ENCODE measurements around the gene MAP4K3.

DNA sequence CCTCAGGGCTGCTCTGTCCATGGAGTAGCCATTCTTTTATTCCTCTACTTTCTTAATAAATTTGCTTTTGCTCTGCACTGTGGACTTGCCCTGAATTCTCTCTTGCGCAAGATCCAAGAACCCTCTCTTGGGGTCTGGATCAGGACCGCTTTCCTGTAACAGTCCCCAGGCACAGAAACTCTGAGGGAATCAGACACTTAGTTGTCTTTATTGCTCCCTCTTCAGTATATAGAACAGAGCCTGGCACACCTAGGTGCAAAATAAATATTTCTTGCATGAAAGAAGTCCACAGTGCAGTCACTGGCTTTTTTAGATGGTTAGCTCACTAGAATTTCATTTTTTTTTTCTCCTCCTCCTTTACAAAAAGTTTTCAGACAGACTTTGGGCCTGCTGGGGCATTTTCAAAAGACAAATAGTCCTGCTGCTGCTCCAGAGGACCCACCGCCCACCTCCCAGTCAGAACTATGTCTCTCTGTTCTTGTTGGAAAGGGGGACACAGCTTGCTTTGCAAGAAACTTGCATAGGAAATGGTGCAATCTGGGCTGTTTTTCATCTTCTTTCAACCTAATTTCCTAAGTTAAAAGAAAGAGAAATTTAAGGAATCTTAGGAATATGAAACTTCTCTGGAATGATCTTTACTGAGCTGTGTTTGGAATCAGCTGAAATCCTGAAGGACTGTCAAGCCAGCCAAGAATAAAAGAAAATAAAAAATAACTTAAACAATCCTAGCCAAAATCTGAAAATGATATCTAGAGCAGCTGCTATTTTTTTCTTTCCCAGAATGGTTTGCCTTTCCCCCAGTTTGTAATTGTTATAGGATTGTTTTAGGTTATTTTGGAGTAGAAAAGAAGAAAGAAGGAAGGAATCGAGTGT is 31.7 kb upstream of the MAP4K3 start:
- TF ChIP-seq PTBP1 (IDR thresholded peaks at IDR 0.05; ENCODE audit: low read depth, low read length) (no peak), FOXK2 (conservative IDR thresholded peaks at IDR 0.05 in 1 of 2, IDR thresholded peaks at IDR 0.05 in 1 of 2; ENCODE audit: low read depth in 2 of 2) (no peak), POLR2AphosphoS5 (IDR thresholded peaks at IDR 0.05; ENCODE audit: control insufficient read depth, insufficient read depth, low read depth, low read length) (no peak), ZNF23 (CRISPR knock-in tag; IDR thresholded peaks at IDR 0.05) (no peak), FOS (IDR thresholded peaks at IDR 0.05; ENCODE audit: extremely low read depth, insufficient read length) (no peak), ZNF24 (IDR thresholded peaks at IDR 0.05) (no peak), FOXJ3 (CRISPR knock-in tag; IDR thresholded peaks at IDR 0.05) (no peak), ZFPM2 (CRISPR knock-in tag; IDR thresholded peaks at IDR 0.05) (no peak), NFXL1 (CRISPR knock-in tag; IDR thresholded peaks at IDR 0.05) (no peak), POLR2A (conservative IDR thresholded peaks at IDR 0.05) (no peak)
- TF ChIP-seq, protein P1, sequence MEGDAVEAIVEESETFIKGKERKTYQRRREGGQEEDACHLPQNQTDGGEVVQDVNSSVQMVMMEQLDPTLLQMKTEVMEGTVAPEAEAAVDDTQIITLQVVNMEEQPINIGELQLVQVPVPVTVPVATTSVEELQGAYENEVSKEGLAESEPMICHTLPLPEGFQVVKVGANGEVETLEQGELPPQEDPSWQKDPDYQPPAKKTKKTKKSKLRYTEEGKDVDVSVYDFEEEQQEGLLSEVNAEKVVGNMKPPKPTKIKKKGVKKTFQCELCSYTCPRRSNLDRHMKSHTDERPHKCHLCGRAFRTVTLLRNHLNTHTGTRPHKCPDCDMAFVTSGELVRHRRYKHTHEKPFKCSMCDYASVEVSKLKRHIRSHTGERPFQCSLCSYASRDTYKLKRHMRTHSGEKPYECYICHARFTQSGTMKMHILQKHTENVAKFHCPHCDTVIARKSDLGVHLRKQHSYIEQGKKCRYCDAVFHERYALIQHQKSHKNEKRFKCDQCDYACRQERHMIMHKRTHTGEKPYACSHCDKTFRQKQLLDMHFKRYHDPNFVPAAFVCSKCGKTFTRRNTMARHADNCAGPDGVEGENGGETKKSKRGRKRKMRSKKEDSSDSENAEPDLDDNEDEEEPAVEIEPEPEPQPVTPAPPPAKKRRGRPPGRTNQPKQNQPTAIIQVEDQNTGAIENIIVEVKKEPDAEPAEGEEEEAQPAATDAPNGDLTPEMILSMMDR (IDR thresholded peaks at IDR 0.05 in 2 of 3, conservative IDR thresholded peaks at IDR 0.05 in 1 of 3; ENCODE audit: insufficient read depth in 2 of 3, low read depth in 1 of 3, low read length in 3 of 3): no peak
